Kidney epithelial cell (primary cell): ENCODE results near the gene EML1. TPM values are rescaled to one million over a fixed set of nuclear protein-coding genes. Genes with fewer than 3 reads are reported as not detected.

ENCODE experiments used
- DNase-seq: peaks from one replicate; pipeline ENCODE4 v3.0.0-alpha.2; 2010; ENCODE audit warnings: low read depth
- H3K27me3 ChIP-seq: 2 replicates; pipeline ENCODE4 v1.6.0; 2011; ENCODE audit warnings: low read length; ENCODE audit not compliant: control insufficient read depth, insufficient read depth
- H3K36me3 ChIP-seq: 2 replicates; pipeline ENCODE4 v1.5.1; 2011; ENCODE audit warnings: low read length; ENCODE audit not compliant: control insufficient read depth, insufficient read depth
- H3K4me3 ChIP-seq: 2 replicates; pipeline ENCODE4 v1.5.1; 2011; ENCODE audit warnings: low read depth, mild to moderate bottlenecking, control low read depth, low read length
- CTCF ChIP-seq: IDR thresholded peaks from 2 replicates; pipeline ENCODE4 v1.5.1; 2011; ENCODE audit warnings: mild to moderate bottlenecking, moderate library complexity, low read length, control low read depth, inconsistent platforms; ENCODE audit not compliant: insufficient read depth, poor library complexity, severe bottlenecking
- total RNA-seq: library from RNA; depleted of rRNA; stranded (reverse); fragments of >200 nt; gene quantifications from 2 replicates; pipeline ENCODE4 v1.2.3, GENCODE V29; 2015

Gene EML1
- total RNA-seq, 1 donor from 2014 or later: 11.6 TPM

GRCh38 chr14:99874306-99874705, 81.1 kb downstream of the EML1 start:
- Histone ChIP-seq H3K27me3 (peaks cover 4% of the 10 kb centered on the region), H3K4me3 (no peak overlapping the region), H3K36me3 (no peaks in the 10 kb centered on the region)
- no peak for TF ChIP-seq CTCF
- no peak for DNase-seq

- Histone ChIP-seq H3K27me3 (peaks cover 4% of the 10 kb centered on the region), H3K4me3 (no peak overlapping the region), H3K36me3 (no peaks in the 10 kb centered on the region)
- no peak for TF ChIP-seq CTCF
- DNase-seq: no peak
Observed at GRCh38 chr14:99875421-99875820, 82.2 kb downstream of the EML1 start.

- Histone ChIP-seq H3K27me3 (peaks cover 4% of the 10 kb centered on the region), H3K36me3 (no peaks in the 10 kb centered on the region), H3K4me3 (no peak overlapping the region)
- no peak for TF ChIP-seq CTCF
- no peak for DNase-seq
Observed at GRCh38 chr14:99875836-99876235, 82.6 kb downstream of the EML1 start.

- DNase-seq: no peak
- TF ChIP-seq CTCF: no peak
- H3K4me3 ChIP-seq: no peak overlapping the region
- no peaks in the 10 kb centered on the region for H3K36me3 ChIP-seq
- peaks cover 4% of the 10 kb centered on the region for H3K27me3 ChIP-seq
Observed at GRCh38 chr14:99876406-99876805, 83.2 kb downstream of the EML1 start.

- Histone ChIP-seq H3K36me3 (no peaks in the 10 kb centered on the region), H3K27me3 (peaks cover 4% of the 10 kb centered on the region), H3K4me3 (no peak overlapping the region)
- DNase-seq: no peak
- no peak for TF ChIP-seq CTCF
Observed at GRCh38 chr14:99878563-99878962, 85.3 kb downstream of the EML1 start.

GRCh38 chr14:99879401-99880295, 86.4 kb downstream of the EML1 start:
- DNase-seq: peak; percentile 56
- H3K36me3 ChIP-seq: no peaks in the 10 kb centered on the region
- H3K27me3 ChIP-seq: peaks cover 4% of the 10 kb centered on the region
- no peak for TF ChIP-seq CTCF
- H3K4me3 ChIP-seq: no peak overlapping the region
